IMR-90 (cell line): ENCODE data around the gene PLGRKT. TPM values are rescaled to one million over a fixed set of nuclear protein-coding genes. Genes with fewer than 3 reads are reported as not detected.

ENCODE experiments used
- ATAC-seq: fragments of 200-7000 bp; cut with Tn5 transposase; 2 replicates; pipeline ENCODE4 v1.9.1; 2020; ENCODE audit warnings: low read depth, mild to moderate bottlenecking, moderate library complexity
- BruUV-seq: library from RNA; stranded (reverse); fragments of 400-500 nt; replicated peaks from 2 replicates; lab custom pipeline; 2021; lab: Mats Ljungman, UMichigan
- CTCF ChIA-PET: fragments of 300-600 bp; formaldehyde crosslinking; extraction: SDS; loops from one replicate; lab custom pipeline; 2021; ENCODE audit warnings: antibody characterized with exemption; lab: Yijun Ruan, JAX
- POLR2A ChIA-PET: fragments of 300-600 bp; sonication (Branson Sonifier 250); formaldehyde crosslinking; loops from one replicate; lab custom pipeline; 2022; ENCODE audit warnings: antibody characterized with exemption; ENCODE audit not compliant: unreplicated experiment; lab: Charles Lee
- DNase-seq: peaks from one replicate; pipeline ENCODE4 v3.0.0; 2013
- H2AFZ ChIP-seq: replicated peaks from 2 replicates; pipeline ENCODE3; 2013; ENCODE audit warnings: low read length, mild to moderate bottlenecking; ENCODE audit not compliant: poor library complexity
- H2AK5ac ChIP-seq: 2 replicates; pipeline ENCODE4 v1.6.1; 2013; ENCODE audit warnings: low read depth, low read length, inconsistent platforms
- H2AK9ac ChIP-seq: replicated peaks from 2 replicates; pipeline ENCODE3; 2013; ENCODE audit warnings: mild to moderate bottlenecking, low read depth, low read length, moderate library complexity; ENCODE audit not compliant: poor library complexity
- H2BK120ac ChIP-seq: 2 replicates; pipeline ENCODE4 v1.6.1; 2013; ENCODE audit warnings: low read depth, low read length, inconsistent platforms
- H2BK15ac ChIP-seq: 3 replicates; pipeline ENCODE4 v1.6.1; 2013; ENCODE audit warnings: low read depth, low read length, inconsistent platforms
- H2BK20ac ChIP-seq: 2 replicates; pipeline ENCODE4 v1.6.1; 2013; ENCODE audit warnings: low read depth, mild to moderate bottlenecking, inconsistent platforms, low read length, moderate library complexity
- H2BK5ac ChIP-seq: 2 replicates; pipeline ENCODE4 v1.6.1; 2013; ENCODE audit warnings: mild to moderate bottlenecking, low read depth, low read length, inconsistent platforms; ENCODE audit not compliant: poor library complexity, severe bottlenecking
- H3K14ac ChIP-seq: replicated peaks from 2 replicates; pipeline ENCODE4 v1.6.1; 2013; ENCODE audit warnings: low read depth, low read length, inconsistent platforms
- H3K18ac ChIP-seq: 2 replicates; pipeline ENCODE4 v1.6.1; 2013; ENCODE audit warnings: low read depth, low read length, control low read depth
- H3K23ac ChIP-seq: 2 replicates; pipeline ENCODE4 v1.6.1; 2013; ENCODE audit warnings: low read depth, low read length, inconsistent platforms
- H3K27ac ChIP-seq: 2 replicates; pipeline ENCODE4 v1.5.1; 2013; ENCODE audit warnings: mild to moderate bottlenecking, control low read depth, low read length; ENCODE audit not compliant: insufficient read depth
- H3K27me3 ChIP-seq: 2 replicates; pipeline ENCODE4 v1.6.1; 2013; ENCODE audit warnings: low read length; ENCODE audit not compliant: control insufficient read depth, insufficient read depth
- H3K36me3 ChIP-seq: 2 replicates; pipeline ENCODE4 v1.6.1; 2013; ENCODE audit warnings: low read length, mixed read lengths; ENCODE audit not compliant: control insufficient read depth, insufficient read depth
- H3K4ac ChIP-seq: 2 replicates; pipeline ENCODE4 v1.6.1; 2013; ENCODE audit warnings: low read depth, low read length, inconsistent platforms
- H3K4me1 ChIP-seq: 2 replicates; pipeline ENCODE4 v1.6.1; 2013; ENCODE audit warnings: low read length, mixed read lengths; ENCODE audit not compliant: control insufficient read depth, insufficient read depth
- H3K4me2 ChIP-seq: 2 replicates; pipeline ENCODE4 v1.6.1; 2013; ENCODE audit warnings: low read depth, mild to moderate bottlenecking, control low read depth, low read length, moderate library complexity
- H3K4me3 ChIP-seq: 2 replicates; pipeline ENCODE4 v1.5.1; 2013; ENCODE audit warnings: low read depth, mild to moderate bottlenecking, control low read depth, low read length, moderate library complexity; ENCODE audit not compliant: insufficient read depth
- H3K56ac ChIP-seq: 2 replicates; pipeline ENCODE4 v1.6.1; 2013; ENCODE audit warnings: low read length, inconsistent platforms; ENCODE audit not compliant: insufficient read depth; ENCODE audit errors: extremely low read depth
- H3K79me1 ChIP-seq, 2 experiments: 2 replicates each; pipeline ENCODE4 v1.6.1; 2013; ENCODE audit warnings: low read length in 2 of 2, inconsistent platforms in 1 of 2, low read depth in 1 of 2
- H3K9ac ChIP-seq: 2 replicates; pipeline ENCODE4 v1.6.1; 2013; ENCODE audit warnings: low read depth, low read length, control low read depth
- H3K9me1 ChIP-seq: 2 replicates; pipeline ENCODE4 v1.6.1; 2013; ENCODE audit warnings: low read length, inconsistent platforms; ENCODE audit not compliant: insufficient read depth
- H3K9me3 ChIP-seq: 2 replicates; pipeline ENCODE4 v1.6.1; 2013; ENCODE audit warnings: low read length; ENCODE audit not compliant: control insufficient read depth, insufficient read depth
- H4K20me1 ChIP-seq: 2 replicates; pipeline ENCODE4 v1.6.1; 2013; ENCODE audit warnings: low read length, inconsistent platforms; ENCODE audit not compliant: insufficient read depth
- H4K5ac ChIP-seq: 2 replicates; pipeline ENCODE4 v1.6.1; 2013; ENCODE audit warnings: mild to moderate bottlenecking, low read depth, low read length, control low read depth
- H4K8ac ChIP-seq, 2 experiments: 2 replicates each; pipeline ENCODE4 v1.6.1; 2013; ENCODE audit warnings: low read depth in 2 of 2, low read length in 2 of 2, control low read depth in 1 of 2, inconsistent platforms in 1 of 2
- H4K91ac ChIP-seq: 2 replicates; pipeline ENCODE4 v1.6.1; 2013; ENCODE audit warnings: low read depth, low read length, inconsistent platforms; ENCODE audit not compliant: insufficient read depth
- BHLHE40 ChIP-seq: fragments of 150-350 bp; IDR thresholded peaks from 2 replicates; pipeline ENCODE4 v1.6.1; 2016; ENCODE audit warnings: mild to moderate bottlenecking, low read depth, low read length
- CEBPB ChIP-seq: IDR thresholded peaks from 2 replicates; pipeline ENCODE4 v1.6.1; 2012; ENCODE audit warnings: low read depth, low read length, improper control_type of control experiment
- CHD1 ChIP-seq: IDR thresholded peaks from 2 replicates; pipeline ENCODE4 v1.6.1; 2012; ENCODE audit warnings: low read depth, low read length, improper control_type of control experiment
- CTCF ChIP-seq: conservative IDR thresholded peaks from 2 replicates; pipeline ENCODE4 v1.5.1; 2012; ENCODE audit warnings: mild to moderate bottlenecking, low read depth, low read length, improper control_type of control experiment
- ELK1 ChIP-seq: fragments of 150-350 bp; IDR thresholded peaks from 2 replicates; pipeline ENCODE4 v1.6.1; 2016; ENCODE audit warnings: low read depth, mild to moderate bottlenecking, low read length, moderate library complexity, borderline replicate concordance
- FOS ChIP-seq: fragments of 150-350 bp; IDR thresholded peaks from 2 replicates; pipeline ENCODE4 v1.6.1; 2016; ENCODE audit warnings: low read depth, low read length
- MAFK ChIP-seq: IDR thresholded peaks from 2 replicates; pipeline ENCODE4 v1.6.1; 2012; ENCODE audit warnings: low read depth, low read length, improper control_type of control experiment
- MAZ ChIP-seq: IDR thresholded peaks from 2 replicates; pipeline ENCODE4 v1.6.1; 2012; ENCODE audit warnings: low read depth, mild to moderate bottlenecking, low read length, improper control_type of control experiment, moderate library complexity, borderline replicate concordance
- MXI1 ChIP-seq: IDR thresholded peaks from 2 replicates; pipeline ENCODE4 v1.6.1; 2012; ENCODE audit warnings: low read depth, mild to moderate bottlenecking, low read length, moderate library complexity, borderline replicate concordance
- NFE2L2 ChIP-seq: fragments of 150-350 bp; IDR thresholded peaks from 2 replicates; pipeline ENCODE4 v1.6.1; 2016; ENCODE audit warnings: low read depth, mild to moderate bottlenecking, low read length
- POLR2A ChIP-seq: IDR thresholded peaks from 2 replicates; pipeline ENCODE4 v1.6.1; 2012; ENCODE audit warnings: mild to moderate bottlenecking, low read depth, low read length
- RAD21 ChIP-seq: IDR thresholded peaks from 2 replicates; pipeline ENCODE4 v1.6.1; 2012; ENCODE audit warnings: low read length, improper control_type of control experiment
- RCOR1 ChIP-seq: IDR thresholded peaks from 2 replicates; pipeline ENCODE4 v1.6.1; 2012; ENCODE audit warnings: mild to moderate bottlenecking, low read length, improper control_type of control experiment; ENCODE audit not compliant: insufficient replicate concordance
- RFX5 ChIP-seq: IDR thresholded peaks from 2 replicates; pipeline ENCODE4 v1.8.0; 2012; ENCODE audit warnings: low read depth, mild to moderate bottlenecking, low read length, moderate library complexity
- SMC3 ChIP-seq: fragments of 150-350 bp; IDR thresholded peaks from 2 replicates; pipeline ENCODE4 v1.6.1; 2016; ENCODE audit warnings: low read depth, mild to moderate bottlenecking, antibody characterized with exemption, low read length, moderate library complexity
- USF2 ChIP-seq: fragments of 150-350 bp; IDR thresholded peaks from 2 replicates; pipeline ENCODE4 v1.6.1; 2017; ENCODE audit warnings: mild to moderate bottlenecking, antibody characterized with exemption, low read length, low read depth
- WGBS, 2 experiments: methylation state at CpG; one replicate each; pipeline versions ENCODE4 v1.1.5 to v1.1.7; 2013; ENCODE audit warnings: missing lambda C conversion rate in 2 of 2; ENCODE audit not compliant: insufficient read length in 1 of 2; ENCODE audit errors: extremely low coverage in 2 of 2; 5-methylcytosine and 5-hydroxymethylcytosine counted together
- dilution Hi-C: fragments of 300-500 bp; cut with HindIII; formaldehyde crosslinking; loops from one replicate; pipeline ENCODE4 v1.14.3; 2018; ENCODE audit warnings: low sequenced_read_pairs; ENCODE audit not compliant: unreplicated experiment
- in situ Hi-C: fragments of 300-500 bp; cut with MboI; formaldehyde crosslinking; loops from 3 replicates; pipeline ENCODE4 v1.14.3; 2019; ENCODE audit warnings: low sequenced_read_pairs, inconsistent platforms, mixed read lengths
- intact Hi-C: fragments of 100-400 bp; cut with micrococcal nuclease; formaldehyde crosslinking; loops from 2 replicates; pipeline ENCODE4 v1.10.0; 2022
- polyA plus RNA-seq, 3 experiments: library from polyadenylated mRNA; depleted of rRNA; stranded (reverse); fragments of >200 nt; gene quantifications; 2 replicates each; pipeline ENCODE4 v1.2.3, GENCODE V29; 2012; ENCODE audit warnings: low replicate concordance in 1 of 3
- total RNA-seq: library from RNA; depleted of rRNA; stranded (reverse); fragments of >200 nt; gene quantifications from 2 replicates; pipeline ENCODE4 v1.2.3, GENCODE V29; 2012

PLGRKT gene
- total and polyA plus RNA-seq, 2 of the 4 experiments (the other 2 are of a cell fraction): 10.8 to 12.7 TPM

GRCh38 chr9:5422276-5422675 lies 15.4 kb downstream of the PLGRKT start:
- Histone ChIP-seq H4K91ac (no peak overlapping the region), H3K23ac (no peak overlapping the region), H4K20me1 (no peaks in the 10 kb centered on the region), H3K18ac (no peak overlapping the region), H4K5ac (no peak overlapping the region), H3K9ac (no peak overlapping the region), H2BK15ac (no peak overlapping the region), H2BK5ac (no peak overlapping the region), H3K27me3 (no peaks in the 10 kb centered on the region), H3K4me3 (no peak overlapping the region), H3K79me1 (peaks cover 0 to 2% of the 10 kb centered on the region in 2 experiments; a peak in 2 of 4 replicates), H2BK120ac (no peak overlapping the region), H3K36me3 (peaks cover 2% of the 10 kb centered on the region; the same call in 1 of the 2 replicates), H3K9me1 (peaks cover 9% of the 10 kb centered on the region), H4K8ac (no peak overlapping the region), H2AK9ac (no peak overlapping the region), H3K4me1 (no peaks in the 10 kb centered on the region), H3K4ac (no peak overlapping the region), H2BK20ac (no peak overlapping the region), H2AK5ac (no peak overlapping the region), H3K27ac (no peak overlapping the region), H3K56ac (no peak overlapping the region), H3K9me3 (no peaks in the 10 kb centered on the region), H2AFZ (no peak overlapping the region), H3K4me2 (no peak overlapping the region), H3K14ac (no peak overlapping the region)
- CTCF ChIA-PET: no interaction called here
- BruUV-seq: no TSS peak
- ATAC-seq: peak; percentile 64
- peak; percentile 58 for DNase-seq
- in situ Hi-C loops (no loop called here), dilution Hi-C loops (no loop called here), intact Hi-C loops (no loop called here)
- no CpG with 5 or more reads among the region's 1 CpG for WGBS, 2 experiments
- TF ChIP-seq SMC3 (no peak), MXI1 (no peak), NFE2L2 (no peak), USF2 (no peak), FOS (no peak), RFX5 (no peak), BHLHE40 (no peak), MAZ (no peak), RAD21 (no peak), CEBPB (no peak), CTCF (no peak), RCOR1 (no peak), POLR2A (no peak), CHD1 (no peak), ELK1 (no peak), MAFK (no peak)
- POLR2A ChIA-PET: no interaction called here
